Pancreas (tissue), 10 donors: ENCODE results near the gene NDFIP2. TPM values are rescaled to one million over a fixed set of nuclear protein-coding genes. Genes with fewer than 3 reads are reported as not detected.

Experiments used
- ATAC-seq, 4 donors: fragments of 200-7000 bp; cut with Tn5 transposase; one replicate each; pipeline versions ENCODE4 v1.8.0 to v1.9.1; 2020; ENCODE audit warnings: mild to moderate bottlenecking in 4 of 4, moderate library complexity in 4 of 4
- DNase-seq, 6 donors: peaks; one replicate each; pipeline ENCODE4 v3.0.0-alpha.2; 2020
- FAIRE-seq: peaks from 2 replicates; lab custom pipeline; 2012; peaks lifted over from hg19 to GRCh38; lab: Jason Lieb, UNC
- H3K27ac ChIP-seq, 4 donors: fragments of 200-600 bp; sonication (generic); 1 replicate in 3 of 4; 2 replicates in 1 of 4; pipeline versions ENCODE4 v1.5.0 to v1.8.0; 2020
- H3K27me3 ChIP-seq, 4 donors: fragments of 200-600 bp; one replicate each; pipeline ENCODE4 v1.8.0; 2021
- H3K36me3 ChIP-seq, 3 donors: fragments of 200-600 bp; sonication (generic) in 1 of 3; one replicate each; pipeline versions ENCODE4 v1.5.0 to v1.8.0; 2020 to 2021
- H3K4me1 ChIP-seq, 3 donors: fragments of 200-600 bp; one replicate each; pipeline ENCODE4 v1.8.0; 2021
- H3K4me3 ChIP-seq, 4 donors: fragments of 200-600 bp; sonication (generic) in 2 of 4; one replicate each; pipeline versions ENCODE4 v1.5.0 to v1.8.0; 2020 to 2021
- H3K9me3 ChIP-seq, 4 donors: fragments of 200-600 bp; one replicate each; pipeline ENCODE4 v1.8.0; 2021
- WGBS, 2 donors: extraction: QIAGEN DNeasy Blood & Tissue Kit; methylation state at CpG; one replicate each; pipeline ENCODE4 v1.1.7; 2013; 5-methylcytosine and 5-hydroxymethylcytosine counted together
- intact Hi-C, 3 donors: fragments of 100-400 bp; cut with DNase I; formaldehyde crosslinking; loops; one replicate each; pipeline versions ENCODE4 v1.11.1 to v1.14.2; 2022
- polyA plus RNA-seq, 2 donors: library from polyadenylated mRNA; stranded (reverse); fragments of 200-250 nt; gene quantifications; one replicate each; pipeline ENCODE4 v1.2.3, GENCODE V29; 2013
- total RNA-seq, 6 donors: library from RNA; stranded (reverse); fragmentation: NEBNext Ultra II Directional in 4 of 6; extraction: Animal tissue kit (Norgen Biotek cat#: 25700) in 4 of 6; gene quantifications; one replicate each; pipeline versions ENCODE4 v1.2.1 to v1.2.4, GENCODE V29; 2021 to 2023
- TF ChIP-seq, protein P1 (sequence below), 4 donors: fragments of 200-600 bp; sonication (generic) in 3 of 4; IDR thresholded peaks; one replicate each; pipeline versions ENCODE4 v1.5.0 to v1.8.0; 2021; ENCODE audit warnings: antibody characterized with exemption in 4 of 4
- donor health status: healthy with polysubstance abuse.
- donor health status: DM: no; HTN: no; CAD: no; lungs with moderate emphysema.
- donor health status: DM: no; HTN: no; CAD: no.
- donor health status: control.
- donor health status: control.
- donor health status: Bipolar disorder and iron deficiency.
- donor health status: DM: yes; HTN: yes; CAD: no.
- donor health status: DM: no; HTN: no; CAD: no.
- donor health status: DM: no; HTN: no; CAD: no.
- donor health status: DM: yes; HTN: yes; CAD: no.

The NDFIP2 gene
- total and polyA plus RNA-seq, 8 donors, result 6.3 to 35.0 (median 21.9) TPM

DNA sequence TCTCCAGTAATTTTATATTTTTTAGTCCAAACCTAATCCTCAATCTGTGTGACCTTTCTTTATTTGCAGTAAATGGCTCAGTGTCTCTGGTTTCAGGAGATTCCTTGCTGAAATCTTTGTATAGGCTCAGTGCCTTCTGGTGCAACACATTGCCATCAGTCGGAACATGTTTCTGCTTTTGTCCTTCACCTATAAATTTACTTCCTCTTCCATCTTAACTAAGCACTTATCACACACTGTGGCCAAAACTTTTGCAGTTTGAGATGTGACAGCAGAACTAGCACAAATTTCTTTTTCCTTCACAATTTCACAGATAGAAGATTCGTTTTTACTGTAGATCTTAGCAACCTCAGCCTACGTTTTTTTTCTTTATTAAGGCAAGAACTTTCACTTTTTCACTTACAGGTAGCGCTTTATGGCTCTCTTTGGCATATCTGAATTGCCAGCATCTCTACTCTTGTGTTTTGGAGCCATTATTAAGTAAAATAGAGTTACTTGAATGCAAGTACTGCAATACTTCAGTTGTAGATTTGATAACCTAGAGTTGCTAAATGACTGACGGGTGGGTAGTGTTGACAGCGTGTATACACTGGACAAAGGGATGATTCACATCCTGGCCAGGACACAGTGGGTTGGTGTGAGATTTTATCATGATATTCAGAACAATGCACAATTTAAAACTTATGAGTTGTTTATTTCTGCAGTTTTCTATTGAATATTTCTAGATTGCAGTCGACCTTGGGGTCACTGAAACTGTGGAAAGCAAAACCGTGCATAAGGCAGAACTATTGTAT lies 44.3 kb downstream of the NDFIP2 start:
- Histone ChIP-seq H3K27ac (no peak overlapping the region), H3K36me3 (peaks cover 0 to 18% (median 0%) of the 10 kb centered on the region in 3 donors), H3K4me1 (no peaks in the 10 kb centered on the region), H3K9me3 (no peaks in the 10 kb centered on the region), H3K27me3 (no peaks in the 10 kb centered on the region), H3K4me3 (no peak overlapping the region)
- ATAC-seq (no peak), DNase-seq (no peak), FAIRE-seq (no peak)
- 79 to 85% methylated on average over 8 of the region's 8 CpGs for WGBS, 2 donors
- intact Hi-C loops, result no loop called here
- TF ChIP-seq, protein P1, sequence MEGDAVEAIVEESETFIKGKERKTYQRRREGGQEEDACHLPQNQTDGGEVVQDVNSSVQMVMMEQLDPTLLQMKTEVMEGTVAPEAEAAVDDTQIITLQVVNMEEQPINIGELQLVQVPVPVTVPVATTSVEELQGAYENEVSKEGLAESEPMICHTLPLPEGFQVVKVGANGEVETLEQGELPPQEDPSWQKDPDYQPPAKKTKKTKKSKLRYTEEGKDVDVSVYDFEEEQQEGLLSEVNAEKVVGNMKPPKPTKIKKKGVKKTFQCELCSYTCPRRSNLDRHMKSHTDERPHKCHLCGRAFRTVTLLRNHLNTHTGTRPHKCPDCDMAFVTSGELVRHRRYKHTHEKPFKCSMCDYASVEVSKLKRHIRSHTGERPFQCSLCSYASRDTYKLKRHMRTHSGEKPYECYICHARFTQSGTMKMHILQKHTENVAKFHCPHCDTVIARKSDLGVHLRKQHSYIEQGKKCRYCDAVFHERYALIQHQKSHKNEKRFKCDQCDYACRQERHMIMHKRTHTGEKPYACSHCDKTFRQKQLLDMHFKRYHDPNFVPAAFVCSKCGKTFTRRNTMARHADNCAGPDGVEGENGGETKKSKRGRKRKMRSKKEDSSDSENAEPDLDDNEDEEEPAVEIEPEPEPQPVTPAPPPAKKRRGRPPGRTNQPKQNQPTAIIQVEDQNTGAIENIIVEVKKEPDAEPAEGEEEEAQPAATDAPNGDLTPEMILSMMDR (IDR thresholded peaks at IDR 0.05), result no peak

DNA sequence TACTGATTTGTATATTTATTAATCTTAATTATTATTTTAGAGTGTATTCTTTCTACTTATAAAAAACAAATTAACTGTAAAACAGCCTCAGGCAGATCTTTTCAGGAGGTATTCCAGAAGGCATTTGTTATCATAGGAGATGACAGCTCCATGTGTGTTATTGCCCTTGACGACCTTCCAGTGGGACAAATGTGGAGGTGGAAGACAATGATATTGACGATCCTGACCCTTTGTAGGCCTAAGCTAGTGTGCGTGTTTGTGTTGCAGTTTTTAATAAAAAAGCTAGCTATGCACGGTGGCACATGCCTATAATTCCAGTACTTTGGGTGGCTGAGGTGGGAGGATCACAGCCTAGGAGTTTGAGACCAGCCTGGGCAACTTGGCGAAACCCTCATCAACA lies 46.7 kb downstream of the NDFIP2 start:
- FAIRE-seq (no peak), ATAC-seq (no peak), DNase-seq (no peak)
- Histone ChIP-seq H3K4me3 (no peak overlapping the region), H3K36me3 (peaks cover 0 to 18% (median 0%) of the 10 kb centered on the region in 3 donors), H3K27me3 (no peaks in the 10 kb centered on the region), H3K27ac (no peak overlapping the region), H3K4me1 (no peaks in the 10 kb centered on the region), H3K9me3 (no peaks in the 10 kb centered on the region)
- intact Hi-C loops, result no loop called here
- 73 to 78% methylated on average over 5 of the region's 5 CpGs for WGBS, 2 donors
- TF ChIP-seq, protein P1 (IDR thresholded peaks at IDR 0.05), result no peak

DNA sequence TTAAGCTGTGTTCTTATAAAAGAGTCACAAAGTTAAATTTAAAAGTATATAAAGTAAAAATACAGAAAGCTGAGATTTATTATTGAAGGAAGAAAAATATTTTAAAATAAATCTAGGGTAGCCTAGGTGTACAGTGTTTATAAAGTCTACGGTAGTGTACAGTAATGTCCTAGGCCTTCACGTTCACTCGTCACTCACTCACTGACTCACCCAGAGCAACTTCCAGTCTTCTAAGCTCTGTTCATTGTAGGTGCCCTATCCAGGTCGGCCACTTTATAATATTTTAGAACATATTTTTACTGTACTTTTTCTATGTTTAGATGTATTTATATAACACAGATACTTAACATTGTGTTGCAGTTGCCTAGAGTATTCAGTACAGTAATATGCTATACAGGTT lies 47.4 kb downstream of the NDFIP2 start:
- H3K27me3 ChIP-seq, result no peaks in the 10 kb centered on the region
- no peaks in the 10 kb centered on the region for H3K9me3 ChIP-seq
- DNase-seq (no peak), ATAC-seq (no peak), FAIRE-seq (no peak)
- H3K27ac ChIP-seq, result no peak overlapping the region
- TF ChIP-seq, protein P1 (IDR thresholded peaks at IDR 0.05), result no peak
- intact Hi-C loops, result no loop called here
- 84 to 91% methylated on average over 4 of the region's 4 CpGs for WGBS, 2 donors
- H3K36me3 ChIP-seq, result peaks cover 0 to 11% (median 0%) of the 10 kb centered on the region in 3 donors
- H3K4me3 ChIP-seq, result no peak overlapping the region
- H3K4me1 ChIP-seq, result no peaks in the 10 kb centered on the region

DNA sequence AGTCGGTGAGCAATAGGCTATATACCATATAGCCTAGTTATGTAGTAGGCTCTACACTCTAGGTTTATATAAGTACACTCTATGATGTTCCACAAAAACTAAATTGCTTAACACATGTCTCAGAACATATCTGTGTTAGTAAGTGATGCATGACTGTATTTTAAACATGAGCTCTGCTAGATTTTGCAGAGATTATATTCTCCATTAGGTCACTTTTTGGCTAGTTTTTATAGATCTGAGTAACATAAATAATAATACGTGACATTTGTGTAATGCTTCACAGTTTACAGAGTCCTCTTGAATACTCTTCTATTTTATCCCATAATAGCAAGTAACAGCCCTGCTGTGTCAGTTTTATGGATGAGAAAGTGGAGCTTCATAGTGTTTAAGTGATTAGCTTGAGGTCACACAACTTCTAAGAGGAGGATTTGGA lies 47.8 kb downstream of the NDFIP2 start:
- Histone ChIP-seq H3K36me3 (peaks cover 0 to 7% (median 0%) of the 10 kb centered on the region in 3 donors), H3K4me3 (no peak overlapping the region), H3K27ac (no peak overlapping the region), H3K27me3 (no peaks in the 10 kb centered on the region), H3K9me3 (no peaks in the 10 kb centered on the region), H3K4me1 (no peaks in the 10 kb centered on the region)
- TF ChIP-seq, protein P1 (IDR thresholded peaks at IDR 0.05), result no peak
- intact Hi-C loops, result no loop called here
- 83 to 86% methylated on average over 2 of the region's 2 CpGs for WGBS, 2 donors
- no peak for DNase-seq
- no peak for ATAC-seq
- FAIRE-seq, result no peak

DNA sequence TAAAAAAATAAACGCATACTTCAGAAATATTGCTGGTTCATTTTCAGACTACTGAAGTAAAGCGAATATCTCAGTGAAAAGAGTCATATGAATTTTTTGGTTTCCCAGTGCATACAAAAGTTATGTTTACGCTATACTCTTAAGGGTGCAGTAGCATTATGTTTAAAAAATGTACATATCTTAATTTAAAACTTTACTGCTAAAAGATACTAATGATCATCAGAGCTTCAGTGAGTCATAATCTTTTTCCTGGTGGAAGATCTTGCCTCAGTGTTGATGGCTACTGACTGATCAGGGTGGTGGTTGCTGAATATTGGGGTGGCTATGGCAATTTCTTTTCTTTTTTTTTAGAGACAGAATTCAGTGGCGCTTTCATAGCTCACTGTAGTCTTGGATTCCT lies 48.9 kb downstream of the NDFIP2 start:
- TF ChIP-seq, protein P1 (IDR thresholded peaks at IDR 0.05), result no peak
- no peak for ATAC-seq
- intact Hi-C loops, result loop anchor here in 1 of 3 donors (10.0 kb wide), 1 partner anchor 115 kb away; no protein-coding TSS in a partner anchor
- H3K4me3 ChIP-seq, result no peak overlapping the region
- H3K4me1 ChIP-seq, result no peaks in the 10 kb centered on the region
- 92% methylated on average over 4 of the region's 4 CpGs for WGBS, 2 donors
- DNase-seq, result no peak
- no peaks in the 10 kb centered on the region for H3K36me3 ChIP-seq
- H3K9me3 ChIP-seq, result no peaks in the 10 kb centered on the region
- no peak overlapping the region for H3K27ac ChIP-seq
- no peak for FAIRE-seq
- no peaks in the 10 kb centered on the region for H3K27me3 ChIP-seq
